H9 (cell line): ENCODE results near the gene HOXB8. TPM values are rescaled to one million over a fixed set of nuclear protein-coding genes. Genes with fewer than 3 reads are reported as not detected.

ENCODE experiments used
- DNase-seq: peaks from one replicate; pipeline ENCODE4 v3.0.0-alpha.2; 2017
- H2AFZ ChIP-seq: one replicate; pipeline ENCODE4 v1.6.1; 2013; ENCODE audit warnings: mild to moderate bottlenecking, low read length, control low read depth, moderate library complexity
- H2AK5ac ChIP-seq: 2 replicates; pipeline ENCODE4 v1.6.1; 2013; ENCODE audit warnings: low read length, control low read depth, mixed read lengths; ENCODE audit not compliant: insufficient read length
- H2BK120ac ChIP-seq: one replicate; pipeline ENCODE4 v1.6.1; 2013; ENCODE audit warnings: low read depth, mild to moderate bottlenecking, low read length, control low read depth, inconsistent platforms; ENCODE audit not compliant: poor library complexity, severe bottlenecking
- H2BK12ac ChIP-seq: 2 replicates; pipeline ENCODE4 v1.6.1; 2013; ENCODE audit warnings: low read length, control low read depth, mixed read lengths, low read depth; ENCODE audit not compliant: insufficient read length
- H2BK15ac ChIP-seq: 2 replicates; pipeline ENCODE4 v1.6.1; 2013; ENCODE audit warnings: low read depth, low read length, control low read depth
- H2BK20ac ChIP-seq: one replicate; pipeline ENCODE4 v1.6.1; 2013; ENCODE audit warnings: low read depth, mild to moderate bottlenecking, low read length, control low read depth, inconsistent platforms; ENCODE audit not compliant: poor library complexity, severe bottlenecking
- H2BK5ac ChIP-seq: 2 replicates; pipeline ENCODE4 v1.6.1; 2013; ENCODE audit warnings: low read length, control low read depth, mixed read lengths; ENCODE audit not compliant: insufficient read length
- H3K14ac ChIP-seq: 2 replicates; pipeline ENCODE4 v1.6.1; 2013; ENCODE audit warnings: low read length, control low read depth; ENCODE audit not compliant: insufficient read depth
- H3K18ac ChIP-seq: 2 replicates; pipeline ENCODE4 v1.6.1; 2013; ENCODE audit warnings: low read depth, mild to moderate bottlenecking, mixed read lengths, low read length, control low read depth; ENCODE audit not compliant: insufficient read length
- H3K23ac ChIP-seq: 2 replicates; pipeline ENCODE4 v1.6.1; 2013; ENCODE audit warnings: low read length, control low read depth, mixed read lengths, low read depth; ENCODE audit not compliant: insufficient read length
- H3K23me2 ChIP-seq: 2 replicates; pipeline ENCODE4 v1.6.1; 2013; ENCODE audit warnings: low read depth, mild to moderate bottlenecking, mixed read lengths, low read length, control low read depth; ENCODE audit not compliant: insufficient read length, poor library complexity, severe bottlenecking
- H3K27ac ChIP-seq: 2 replicates; pipeline ENCODE4 v1.5.1; 2013; ENCODE audit warnings: low read length, control low read depth, mixed read lengths, low read depth; ENCODE audit not compliant: insufficient read length
- H3K27me3 ChIP-seq: 2 replicates; pipeline ENCODE4 v1.6.1; 2013; ENCODE audit warnings: low read length, control low read depth, inconsistent platforms; ENCODE audit not compliant: insufficient read depth
- H3K4ac ChIP-seq: 2 replicates; pipeline ENCODE4 v1.6.1; 2013; ENCODE audit warnings: low read depth, mild to moderate bottlenecking, control low read depth, inconsistent platforms, low read length, moderate library complexity
- H3K4me1 ChIP-seq: 2 replicates; pipeline ENCODE4 v1.6.1; 2013; ENCODE audit warnings: low read length, control low read depth, inconsistent platforms; ENCODE audit not compliant: insufficient read depth
- H3K4me2 ChIP-seq: 2 replicates; pipeline ENCODE4 v1.6.1; 2013; ENCODE audit warnings: low read length, control low read depth, mixed read lengths; ENCODE audit not compliant: insufficient read length, insufficient read depth
- H3K56ac ChIP-seq: 2 replicates; pipeline ENCODE4 v1.6.1; 2013; ENCODE audit warnings: low read depth, mild to moderate bottlenecking, mixed read lengths, low read length, control low read depth; ENCODE audit not compliant: insufficient read length
- H3K79me1 ChIP-seq: 2 replicates; pipeline ENCODE4 v1.6.1; 2013; ENCODE audit warnings: low read depth, mild to moderate bottlenecking, moderate library complexity, low read length, control low read depth, inconsistent platforms; ENCODE audit not compliant: insufficient read depth, poor library complexity, severe bottlenecking
- H3K79me2 ChIP-seq: 2 replicates; pipeline ENCODE4 v1.6.1; 2013; ENCODE audit warnings: low read length, control low read depth, inconsistent platforms; ENCODE audit not compliant: insufficient read depth
- H3K9ac ChIP-seq: 2 replicates; pipeline ENCODE4 v1.6.1; 2013; ENCODE audit warnings: low read length, control low read depth, mixed read lengths; ENCODE audit not compliant: insufficient read length; ENCODE audit errors: extremely low read depth
- H3K9me3 ChIP-seq: one replicate; pipeline ENCODE4 v1.6.1; 2013; ENCODE audit warnings: low read depth, low read length, inconsistent platforms; ENCODE audit not compliant: control insufficient read depth
- H3T11ph ChIP-seq: one replicate; pipeline ENCODE4 v1.6.1; 2013; ENCODE audit warnings: mild to moderate bottlenecking, low read length, control low read depth, inconsistent platforms
- H4K20me1 ChIP-seq: one replicate; pipeline ENCODE4 v1.6.1; 2013; ENCODE audit not compliant: control insufficient read depth, insufficient read length, insufficient read depth
- H4K5ac ChIP-seq: 2 replicates; pipeline ENCODE4 v1.6.1; 2013; ENCODE audit warnings: low read depth, mild to moderate bottlenecking, mixed read lengths, low read length, control low read depth; ENCODE audit not compliant: insufficient read length
- H4K8ac ChIP-seq: replicated peaks from 2 replicates; pipeline ENCODE4 v1.6.1; 2013; ENCODE audit warnings: low read length, control low read depth, mixed read lengths, low read depth; ENCODE audit not compliant: insufficient read length
- H4K91ac ChIP-seq: 2 replicates; pipeline ENCODE4 v1.6.1; 2013; ENCODE audit warnings: low read depth, mild to moderate bottlenecking, moderate library complexity, mixed read lengths, low read length, control low read depth; ENCODE audit not compliant: insufficient read length
- H3K27ac Mint-ChIP-seq, 3 experiments: 2 replicates in 2 of 3; 3 replicates in 1 of 3; pipeline ENCODE4 v1.8.0; 2020 to 2021; ENCODE audit warnings: mixed read lengths in 3 of 3, mild to moderate bottlenecking in 1 of 3, moderate library complexity in 1 of 3
- H3K27me3 Mint-ChIP-seq: 2 replicates; pipeline ENCODE4 v1.8.0; 2021; ENCODE audit warnings: low read depth, mild to moderate bottlenecking, moderate library complexity, mixed read lengths
- H3K36me3 Mint-ChIP-seq, 3 experiments: 2 replicates in 2 of 3; 3 replicates in 1 of 3; pipeline ENCODE4 v1.8.0; 2020 to 2021; ENCODE audit warnings: low read depth in 3 of 3, mixed read lengths in 3 of 3; ENCODE audit not compliant: insufficient read depth in 1 of 3
- H3K4me1 Mint-ChIP-seq, 2 experiments: 2 replicates each; pipeline ENCODE4 v1.8.0; 2020; ENCODE audit warnings: mixed read lengths in 2 of 2
- H3K4me3 Mint-ChIP-seq, 2 experiments: 2 replicates in 1 of 2; 3 replicates in 1 of 2; pipeline ENCODE4 v1.8.0; 2020 to 2021; ENCODE audit warnings: mild to moderate bottlenecking in 2 of 2, mixed read lengths in 2 of 2, moderate library complexity in 1 of 2
- H3K9me3 Mint-ChIP-seq, 2 experiments: 2 replicates in 1 of 2; 3 replicates in 1 of 2; pipeline ENCODE4 v1.8.0; 2020; ENCODE audit warnings: mild to moderate bottlenecking in 2 of 2, mixed read lengths in 2 of 2, moderate library complexity in 1 of 2
- CTCF ChIP-seq: fragments of 200-600 bp; sonication (generic); conservative IDR thresholded peaks from 3 replicates; pipeline ENCODE4 v1.8.0; 2021; ENCODE audit warnings: antibody characterized with exemption, mild to moderate bottlenecking
- WGBS: extraction: QIAGEN DNeasy Blood & Tissue Kit; methylation state at CpG from one replicate; pipeline ENCODE4 v1.1.7; 2013; ENCODE audit warnings: missing lambda C conversion rate, low lambda C conversion rate, mixed read lengths; ENCODE audit not compliant: insufficient read length; ENCODE audit errors: extremely low coverage; 5-methylcytosine and 5-hydroxymethylcytosine counted together
- total RNA-seq: library from RNA; stranded (reverse); gene quantifications from 2 replicates; pipeline ENCODE4 v1.2.1, GENCODE V29; 2021

The HOXB8 gene
- total RNA-seq, 1 experiment from 2014 or later: not detected

GRCh38 chr17:48646183-48647102 lies 31.4 kb upstream of the HOXB8 start:
- Histone ChIP-seq H4K20me1 (no peaks in the 10 kb centered on the region), H4K91ac (no peak overlapping the region), H3K9me3 (no peaks in the 10 kb centered on the region), H4K8ac (no peak overlapping the region), H3K23ac (no peak overlapping the region), H2BK5ac (no peak overlapping the region), H3K4ac (no peak overlapping the region), H3K27ac (no peak overlapping the region), H3K56ac (no peak overlapping the region), H3K4me1 (no peaks in the 10 kb centered on the region), H3T11ph (no peak overlapping the region), H3K18ac (no peak overlapping the region), H3K4me2 (peak overlapping the region; percentile 51), H3K27me3 (peaks cover 79% of the 10 kb centered on the region), H2AK5ac (no peak overlapping the region), H2BK20ac (no peak overlapping the region), H3K9ac (no peak overlapping the region), H3K79me2 (no peaks in the 10 kb centered on the region), H3K23me2 (peaks cover 8% of the 10 kb centered on the region), H2BK120ac (no peak overlapping the region), H3K14ac (no peak overlapping the region), H2BK12ac (no peak overlapping the region), H4K5ac (no peak overlapping the region), H2BK15ac (no peak overlapping the region), H2AFZ (no peak overlapping the region), H3K79me1 (no peaks in the 10 kb centered on the region)
- no peak for TF ChIP-seq CTCF
- Mint-ChIP-seq H3K4me1 (peaks cover 12 to 19% of the 10 kb centered on the region in 2 experiments), H3K4me3 (peak overlapping the region; percentile 22 to 78; a peak in 4 of 5 replicates), H3K27me3 (peaks cover 100% of the 10 kb centered on the region), H3K9me3 (peaks cover 3 to 12% of the 10 kb centered on the region in 2 experiments; a peak in 3 of 5 replicates), H3K36me3 (no peaks in the 10 kb centered on the region; a peak in 1 of 7 replicates), H3K27ac (no peak overlapping the region)
- WGBS: no CpG with 5 or more reads among the region's 80 CpGs
- DNase-seq: peak; percentile 74
